Measurements from ENCODE around the gene ALX4.

ALX4 gene

GRCh38 chr11:44333271-44334218 is 23.6 kb upstream of the ALX4 start:
- no peak overlapping the region for H3K4me3 ChIP-seq (ENCODE audit: low read depth, low read length)
- no peak for TF ChIP-seq CTCF (IDR thresholded peaks at IDR 0.05; ENCODE audit: low read depth, low read length)
- in situ Hi-C loops (cut with HindIII; ENCODE audit: low sequenced_read_pairs) = no loop called here
- DNase-seq (ENCODE audit: low read depth, low spot score) = no peak

DNA sequence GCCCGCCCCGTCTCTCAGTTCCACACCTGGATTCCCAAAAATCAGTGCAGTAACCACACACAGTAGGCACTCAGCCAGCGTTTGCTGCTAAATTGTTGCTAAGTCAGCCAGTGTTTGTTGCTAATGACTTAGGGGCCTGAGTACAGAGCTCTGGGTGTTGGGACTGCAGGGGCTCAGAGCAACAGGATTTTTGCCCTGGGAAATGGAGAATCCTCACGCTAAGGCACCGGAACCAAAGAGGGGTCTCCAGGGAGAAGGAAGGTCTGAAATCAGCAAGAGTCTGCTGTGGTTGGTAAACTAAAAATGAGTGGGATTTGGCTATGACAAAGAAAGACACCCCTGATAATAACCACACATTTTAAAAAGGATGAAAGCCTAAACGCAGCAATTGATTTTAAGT is 22.7 kb upstream of the ALX4 start:
- in situ Hi-C loops (cut with HindIII; ENCODE audit: low sequenced_read_pairs) = no loop called here
- no peak for TF ChIP-seq CTCF (IDR thresholded peaks at IDR 0.05; ENCODE audit: low read depth, low read length)
- no peak for DNase-seq (ENCODE audit: low read depth, low spot score)
- no peak overlapping the region for H3K4me3 ChIP-seq (ENCODE audit: low read depth, low read length)

GRCh38 chr11:44329472-44330230 is 19.7 kb upstream of the ALX4 start:
- no peak for TF ChIP-seq CTCF (IDR thresholded peaks at IDR 0.05; ENCODE audit: low read depth, low read length)
- in situ Hi-C loops (cut with HindIII; ENCODE audit: low sequenced_read_pairs) = no loop called here
- H3K4me3 ChIP-seq (ENCODE audit: low read depth, low read length) = no peak overlapping the region
- DNase-seq (ENCODE audit: low read depth, low spot score) = no peak

DNA sequence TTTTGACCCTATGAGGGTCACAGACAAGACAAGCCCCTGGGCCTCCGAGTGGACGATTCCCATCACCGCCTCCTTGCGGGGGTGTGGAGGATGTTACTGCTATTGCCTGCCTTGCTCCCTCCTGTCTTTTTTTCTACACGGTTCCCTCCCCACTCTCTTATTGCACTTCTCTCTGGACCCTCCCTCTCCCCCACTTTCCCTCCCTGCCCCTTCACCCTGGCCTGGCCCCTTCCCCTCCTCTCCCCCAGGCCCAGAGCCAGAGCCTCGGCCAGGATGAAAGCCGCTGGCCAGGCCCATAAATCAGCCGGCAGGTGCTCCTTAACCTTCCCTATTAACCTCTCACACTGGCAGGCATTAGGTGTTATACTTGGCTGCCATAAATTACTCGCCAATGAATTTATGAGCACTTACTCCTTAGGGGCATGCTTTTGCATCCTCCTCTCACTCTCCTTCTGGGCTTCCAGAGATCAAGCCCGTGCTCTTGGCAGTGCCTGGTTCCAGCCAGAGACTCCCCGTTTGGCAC is 18.3 kb upstream of the ALX4 start:
- DNase-seq (ENCODE audit: low read depth, low spot score) = no peak
- H3K4me3 ChIP-seq (ENCODE audit: low read depth, low read length) = no peak overlapping the region
- TF ChIP-seq CTCF (IDR thresholded peaks at IDR 0.05; ENCODE audit: low read depth, low read length) = no peak
- in situ Hi-C loops (cut with HindIII; ENCODE audit: low sequenced_read_pairs) = no loop called here

GRCh38 chr11:44327730-44328129 is 17.8 kb upstream of the ALX4 start:
- peak; percentile 24 for TF ChIP-seq CTCF (IDR thresholded peaks at IDR 0.05; ENCODE audit: low read depth, low read length)

DNA sequence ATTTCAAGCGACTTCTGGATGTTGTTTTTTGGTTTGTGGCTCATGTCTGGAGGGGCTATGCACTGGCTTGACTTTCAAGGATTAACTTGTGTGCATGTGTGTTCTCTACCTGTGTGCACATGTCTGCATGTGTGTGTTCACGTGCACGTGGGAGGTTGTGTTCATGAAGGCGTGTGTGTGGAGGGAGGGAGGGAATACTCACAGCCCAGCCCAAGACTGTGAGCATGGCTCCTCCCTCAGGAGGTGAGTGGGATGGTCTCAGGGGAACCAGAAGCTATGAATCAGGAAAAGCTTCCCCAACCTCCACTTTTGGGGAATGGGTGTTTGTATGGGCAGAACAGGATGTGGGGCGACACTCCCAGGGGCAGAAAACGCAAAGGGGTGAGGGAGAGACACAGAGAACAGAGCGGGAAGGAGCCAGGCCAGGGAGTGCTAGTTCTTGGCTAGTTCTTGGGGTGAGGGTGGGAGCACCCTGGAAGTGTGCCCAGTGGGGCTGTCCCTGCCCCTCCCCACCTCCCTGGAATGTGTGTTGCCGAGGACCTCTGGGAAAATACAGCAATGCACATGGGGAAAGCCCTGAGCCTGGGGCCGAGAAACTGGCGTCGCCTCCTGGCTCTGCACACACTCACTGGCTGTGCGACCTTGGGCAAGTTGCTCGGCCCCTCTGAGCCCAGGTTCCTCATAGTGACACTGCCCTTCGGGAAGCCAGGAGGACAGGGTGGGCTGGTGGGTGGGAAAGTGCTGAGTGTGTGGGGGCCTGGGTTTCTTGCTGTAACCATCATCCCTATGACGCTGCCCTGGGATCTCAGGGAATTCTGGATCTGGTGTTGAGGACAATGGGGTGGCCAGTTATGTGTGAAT is 16.9 kb upstream of the ALX4 start:
- no peak for DNase-seq (ENCODE audit: low read depth, low spot score)
- in situ Hi-C loops (cut with HindIII; ENCODE audit: low sequenced_read_pairs) = no loop called here
- H3K4me3 ChIP-seq (ENCODE audit: low read depth, low read length) = no peak overlapping the region
- peak; percentile 22 for TF ChIP-seq CTCF (IDR thresholded peaks at IDR 0.05; ENCODE audit: low read depth, low read length)

More at GRCh38 chr11:44327730-44328129, 17.8 kb upstream of the ALX4 start:
- in situ Hi-C loops (cut with HindIII; ENCODE audit: low sequenced_read_pairs) = no loop called here
- DNase-seq (ENCODE audit: low read depth, low spot score) = no peak
- H3K4me3 ChIP-seq (ENCODE audit: low read depth, low read length) = no peak overlapping the region
